Suprapubic skin (tissue), 3 donors: Measurements from ENCODE around the gene NEK5.

ENCODE experiments used
- POLR2AphosphoS5 ChIP-seq, 3 donors: sonication (generic); formaldehyde crosslinking; IDR thresholded peaks; one replicate each; pipeline ENCODE4 v1.6.1; 2017; ENCODE audit warnings: antibody characterized with exemption in 3 of 3
- TF ChIP-seq, protein P1 (sequence below), 2 donors: fragments of 200-600 bp in 1 of 2; fragments of 450-650 bp in 1 of 2; sonication (generic) in 1 of 2; IDR thresholded peaks; one replicate each; pipeline ENCODE4 v1.5.1; 2016 to 2019; ENCODE audit warnings: antibody characterized with exemption in 2 of 2, mild to moderate bottlenecking in 1 of 2, moderate library complexity in 1 of 2

- TF ChIP-seq, protein P1, sequence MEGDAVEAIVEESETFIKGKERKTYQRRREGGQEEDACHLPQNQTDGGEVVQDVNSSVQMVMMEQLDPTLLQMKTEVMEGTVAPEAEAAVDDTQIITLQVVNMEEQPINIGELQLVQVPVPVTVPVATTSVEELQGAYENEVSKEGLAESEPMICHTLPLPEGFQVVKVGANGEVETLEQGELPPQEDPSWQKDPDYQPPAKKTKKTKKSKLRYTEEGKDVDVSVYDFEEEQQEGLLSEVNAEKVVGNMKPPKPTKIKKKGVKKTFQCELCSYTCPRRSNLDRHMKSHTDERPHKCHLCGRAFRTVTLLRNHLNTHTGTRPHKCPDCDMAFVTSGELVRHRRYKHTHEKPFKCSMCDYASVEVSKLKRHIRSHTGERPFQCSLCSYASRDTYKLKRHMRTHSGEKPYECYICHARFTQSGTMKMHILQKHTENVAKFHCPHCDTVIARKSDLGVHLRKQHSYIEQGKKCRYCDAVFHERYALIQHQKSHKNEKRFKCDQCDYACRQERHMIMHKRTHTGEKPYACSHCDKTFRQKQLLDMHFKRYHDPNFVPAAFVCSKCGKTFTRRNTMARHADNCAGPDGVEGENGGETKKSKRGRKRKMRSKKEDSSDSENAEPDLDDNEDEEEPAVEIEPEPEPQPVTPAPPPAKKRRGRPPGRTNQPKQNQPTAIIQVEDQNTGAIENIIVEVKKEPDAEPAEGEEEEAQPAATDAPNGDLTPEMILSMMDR (IDR thresholded peaks at IDR 0.05), result no peak
- TF ChIP-seq POLR2AphosphoS5 (IDR thresholded peaks at IDR 0.05), result no peak
These were observed 106.5 kb downstream of the NEK5 start for GRCh38 chr13:52022356-52022755.
